ENCODE data around the gene SLC9A9.

The SLC9A9 gene

DNA sequence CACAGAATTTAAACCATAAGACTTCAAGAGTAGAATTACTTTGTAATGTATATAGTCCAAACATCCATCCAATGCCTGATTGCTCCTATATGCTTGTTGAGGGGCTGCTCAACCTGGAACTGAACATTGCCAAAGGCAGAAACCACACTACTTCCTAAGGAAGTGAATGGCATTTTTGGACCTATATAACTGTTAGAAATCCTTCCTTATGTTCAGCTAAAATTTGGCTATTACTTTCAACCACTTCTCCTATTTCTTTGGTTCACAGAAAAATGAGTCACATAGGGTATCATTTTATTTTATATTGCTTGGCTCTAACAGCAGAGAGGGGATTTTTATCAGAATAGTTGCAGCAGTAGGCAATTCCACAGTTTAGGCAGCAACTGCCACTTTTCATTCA, 342.1 kb downstream of the SLC9A9 start:
- DNase-seq (ENCODE audit: low spot score), result no peak

DNA sequence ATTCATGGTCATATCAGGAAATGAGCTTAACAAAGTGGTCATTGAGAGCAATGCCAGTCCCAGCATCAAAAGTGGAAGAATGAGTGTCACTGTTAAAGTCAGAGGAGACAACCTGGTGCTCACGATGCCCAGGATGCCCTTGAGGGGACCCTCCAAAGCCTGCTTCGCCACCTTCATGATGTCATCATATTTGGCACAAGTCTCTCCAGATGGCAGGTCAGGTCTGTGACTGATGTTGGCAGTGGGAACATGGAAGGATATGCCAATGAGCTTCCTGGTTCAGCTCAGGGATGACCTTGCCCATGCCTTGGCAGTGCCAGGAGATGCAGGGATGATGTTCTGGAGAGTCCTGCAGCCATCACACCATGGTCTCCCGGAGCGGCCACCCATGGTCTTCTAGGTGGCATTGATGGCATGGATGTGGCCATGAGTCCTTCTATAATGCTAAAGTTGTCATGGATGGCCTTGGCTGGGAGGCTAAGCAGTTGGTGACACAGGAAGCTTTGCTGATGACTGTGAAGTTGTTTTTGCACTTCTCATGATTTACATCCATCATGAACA, 344.9 kb downstream of the SLC9A9 start:
- DNase-seq (ENCODE audit: low spot score), result no peak

DNA sequence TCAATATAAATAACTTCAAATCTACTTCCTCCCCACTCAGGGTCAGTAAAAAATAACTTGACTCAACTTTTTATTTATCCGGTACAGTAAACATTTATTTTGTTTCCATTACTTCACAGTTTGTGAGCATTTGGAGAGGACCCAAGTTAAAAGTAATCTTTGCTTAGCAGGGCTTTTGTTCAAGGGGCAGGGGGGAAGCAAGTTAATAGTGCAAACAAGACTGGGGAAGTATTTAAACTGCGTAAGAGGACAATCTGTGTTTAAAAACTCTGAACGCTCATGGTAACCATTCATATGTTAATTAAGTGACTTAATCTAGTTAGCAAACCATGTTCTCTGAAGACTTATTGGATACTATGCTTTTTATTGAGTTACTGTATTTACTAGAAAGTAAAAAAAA, 346.2 kb downstream of the SLC9A9 start:
- DNase-seq (ENCODE audit: low spot score), result no peak

DNA sequence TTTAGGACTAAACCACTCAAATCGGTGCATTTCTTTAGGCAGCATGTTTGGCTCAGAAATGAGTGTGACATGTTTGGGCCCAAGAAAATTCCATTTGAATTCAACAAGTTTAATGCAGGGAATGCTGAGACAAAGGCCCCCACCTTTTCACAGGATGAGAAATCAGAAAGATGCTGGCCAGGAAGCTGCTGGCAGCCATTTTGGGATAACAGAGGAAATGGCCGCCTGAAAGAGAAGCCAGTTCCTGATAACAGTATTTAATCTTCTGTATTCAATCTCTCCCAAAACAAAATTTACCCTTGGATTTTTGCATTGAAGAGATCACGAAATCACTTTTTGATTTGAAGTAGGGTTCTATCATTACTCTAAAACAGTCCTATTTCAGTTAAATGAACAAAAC, 350.9 kb downstream of the SLC9A9 start:
- DNase-seq (ENCODE audit: low spot score), result no peak

DNA sequence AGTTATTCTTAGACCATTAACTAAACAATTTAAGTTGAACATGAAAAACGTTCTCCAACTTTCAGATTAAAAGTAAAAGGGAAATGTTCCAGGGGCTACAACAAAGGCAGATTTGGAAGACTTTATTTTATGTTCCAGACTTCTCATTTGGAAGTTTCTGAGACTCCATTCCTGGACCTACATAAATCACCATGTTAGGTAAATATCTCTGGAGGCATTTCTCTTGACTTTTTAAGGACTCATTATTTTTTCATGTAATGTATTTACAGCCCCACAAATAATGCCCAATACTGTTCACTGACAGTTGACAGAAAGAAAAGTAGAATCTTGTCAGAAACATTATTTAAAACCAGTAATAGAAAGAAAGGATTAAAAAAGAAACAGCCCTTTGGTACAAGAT, 352.1 kb downstream of the SLC9A9 start:
- DNase-seq (ENCODE audit: low spot score), result no peak

DNA sequence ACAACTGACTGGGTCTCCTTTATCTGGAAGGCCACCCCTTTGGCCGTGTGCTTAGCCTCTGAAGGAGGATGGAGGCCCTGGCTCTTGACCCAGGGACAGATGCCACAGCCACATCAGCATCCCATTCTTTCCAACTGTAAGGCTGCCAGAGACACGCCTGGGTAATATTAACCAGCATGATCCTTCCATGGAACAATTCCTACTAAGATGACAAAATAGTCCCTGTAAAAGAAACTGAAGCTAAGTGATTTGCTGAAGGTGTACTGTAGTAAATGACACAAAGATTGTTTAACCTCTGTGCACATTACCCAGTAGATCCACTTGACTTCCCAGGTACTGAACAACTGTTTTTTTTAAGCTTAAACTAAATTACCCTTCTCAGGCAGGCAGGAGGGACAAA, 352.7 kb downstream of the SLC9A9 start:
- no peak for DNase-seq (ENCODE audit: low spot score)

DNA sequence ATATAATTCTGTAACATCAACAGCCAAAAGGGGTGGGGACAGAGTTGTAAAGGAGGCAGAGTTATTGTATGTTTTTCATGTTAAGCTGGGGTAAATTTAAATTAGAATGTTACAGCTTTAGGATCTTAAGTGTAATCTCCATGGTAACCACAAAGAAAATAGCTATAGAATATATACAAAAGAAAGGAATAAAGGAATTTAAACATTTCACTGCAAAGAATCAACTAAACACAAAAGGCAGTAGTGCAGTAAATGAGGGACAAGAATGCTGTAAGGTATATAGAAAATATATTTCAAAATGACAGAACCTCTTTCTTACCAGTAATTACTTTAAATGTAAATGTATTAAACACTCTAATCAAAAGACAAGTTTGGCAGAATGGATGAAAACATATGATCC, 361.7 kb downstream of the SLC9A9 start:
- no peak for DNase-seq (ENCODE audit: low spot score)

DNA sequence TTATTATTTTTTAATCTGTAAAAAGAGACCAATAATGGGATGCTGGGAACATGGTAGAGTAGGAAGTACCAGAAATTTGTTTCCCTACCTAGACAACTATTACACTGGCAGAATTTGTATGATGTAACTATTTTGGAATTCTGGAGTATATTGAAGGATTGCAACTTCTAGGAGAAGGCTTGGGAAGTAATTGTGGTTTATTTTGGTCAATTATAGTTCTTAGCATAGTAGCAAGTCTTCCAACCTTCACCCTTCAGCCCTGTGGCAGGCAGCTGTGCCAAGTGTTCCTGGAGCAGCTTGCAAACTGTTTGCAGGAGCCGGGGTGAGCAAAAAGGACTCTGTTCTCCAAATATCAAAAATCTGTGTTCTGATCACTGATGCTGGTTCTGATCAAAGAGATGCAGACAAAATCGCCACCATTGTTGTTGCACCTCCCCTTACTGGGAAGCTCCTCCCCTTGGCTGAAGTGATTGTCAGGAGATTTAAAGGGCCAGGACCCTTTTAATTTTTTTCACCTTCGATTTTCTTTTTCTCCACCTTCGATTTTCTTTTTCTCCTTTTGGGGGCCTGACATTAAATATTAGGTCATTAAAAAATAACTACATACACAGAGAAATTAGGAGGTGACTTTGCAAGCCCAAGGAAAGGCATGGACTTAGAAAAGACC, 363.3 kb downstream of the SLC9A9 start:
- DNase-seq (ENCODE audit: low spot score), result no peak

DNA sequence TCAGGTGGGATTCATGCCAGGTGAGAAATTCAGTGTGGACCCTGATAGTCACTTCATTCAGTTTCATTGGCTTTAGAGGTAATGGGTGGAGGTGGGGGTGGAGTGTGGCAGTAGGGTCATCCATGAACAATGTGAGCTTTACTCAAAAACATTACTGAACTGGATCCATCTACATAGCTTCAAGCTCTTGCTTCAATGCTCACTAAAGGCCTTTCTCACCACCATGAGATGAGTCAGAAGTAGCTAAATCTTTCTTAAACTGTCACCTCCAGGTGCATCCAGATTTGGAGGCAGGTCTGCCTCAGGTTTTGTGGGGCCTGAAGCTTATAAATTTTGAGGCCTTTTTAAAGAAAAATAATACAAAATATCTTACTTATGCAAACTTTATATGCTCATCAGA, 365.1 kb downstream of the SLC9A9 start:
- no peak for DNase-seq (ENCODE audit: low spot score)

DNA sequence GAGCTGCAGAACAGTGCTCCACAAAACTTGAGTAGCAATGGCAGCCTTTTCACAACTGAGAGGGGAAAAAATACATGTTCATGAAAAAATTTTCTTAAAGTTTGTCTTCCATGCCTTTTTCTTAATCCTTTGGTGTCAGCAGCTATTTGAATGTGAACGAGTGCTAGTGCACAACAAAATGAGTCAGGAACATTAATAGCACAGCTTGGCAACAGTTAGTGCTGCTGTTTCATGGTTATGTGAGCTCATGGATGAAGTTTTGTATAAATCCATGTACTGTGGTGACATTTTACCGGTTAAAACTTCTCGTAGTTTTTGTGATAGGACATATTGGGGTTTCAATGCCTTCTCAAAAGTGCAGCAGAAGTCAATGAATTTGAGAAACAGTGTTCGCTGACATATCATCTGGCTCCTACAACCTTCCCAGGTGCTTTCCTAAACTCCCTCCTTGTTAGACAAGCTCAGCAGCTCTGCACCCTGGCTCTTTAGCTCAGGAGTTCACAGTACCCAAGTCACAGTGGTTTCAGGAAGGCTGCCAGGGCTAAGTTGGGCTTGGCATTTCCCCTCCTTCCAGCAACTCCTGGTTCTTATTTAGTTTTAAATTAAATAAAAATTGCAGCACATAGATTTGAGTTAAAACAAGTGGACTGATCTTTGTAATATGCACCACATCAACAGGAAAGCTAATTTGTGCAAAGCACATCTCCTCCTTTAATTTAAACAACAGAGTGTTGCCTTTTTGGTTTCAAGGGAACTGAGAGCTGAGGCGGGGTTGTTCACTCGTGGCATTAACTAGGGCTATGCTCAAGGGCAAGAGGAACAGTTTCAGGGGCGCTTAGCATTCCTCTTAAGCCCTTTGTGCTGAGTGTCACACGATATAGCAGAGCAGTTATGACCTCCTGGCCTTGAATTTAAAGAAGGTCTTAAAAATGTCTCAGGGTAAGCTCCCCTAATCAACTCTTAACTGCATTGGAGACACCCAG, 365.9 kb downstream of the SLC9A9 start:
- no peak for DNase-seq (ENCODE audit: low spot score)

DNA sequence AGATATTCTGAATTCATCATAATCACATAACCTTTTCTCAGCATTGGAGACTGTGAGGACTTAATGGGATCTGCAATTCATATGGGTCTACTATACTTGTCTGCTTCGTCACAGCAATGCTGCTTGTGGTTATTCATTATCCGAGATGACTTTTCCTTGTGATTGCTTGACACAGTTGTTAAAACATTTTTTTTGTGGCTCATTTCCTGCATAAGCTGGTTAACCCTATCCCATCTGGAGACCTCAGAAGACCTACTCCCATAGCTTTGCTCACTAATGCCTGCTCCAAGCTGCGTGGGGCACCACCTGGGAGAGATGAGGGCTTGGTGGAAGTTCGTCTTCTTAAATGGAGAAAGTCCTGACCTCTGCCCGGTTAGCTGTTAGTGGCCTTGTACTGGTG, 367.9 kb downstream of the SLC9A9 start:
- DNase-seq (ENCODE audit: low spot score), result no peak

DNA sequence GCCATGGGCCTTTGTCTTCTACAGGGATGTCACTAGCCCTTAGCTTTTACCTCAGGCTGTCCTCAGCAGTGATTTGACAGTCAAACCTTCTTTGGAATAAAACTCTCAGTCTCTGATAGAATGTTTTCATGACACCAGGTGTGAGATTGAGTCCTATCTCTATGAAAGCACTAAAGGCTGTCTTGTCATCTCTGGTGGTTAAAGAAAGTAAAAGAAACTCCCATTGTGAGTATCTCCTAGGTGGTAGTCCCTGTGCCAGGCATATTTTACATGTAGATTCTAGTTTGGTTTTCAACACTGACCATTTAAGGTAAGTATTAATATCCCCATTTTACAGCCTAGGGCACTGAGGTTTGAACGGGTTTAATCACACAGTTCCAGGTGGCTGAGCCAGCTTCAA, 368.5 kb downstream of the SLC9A9 start:
- DNase-seq (ENCODE audit: low spot score), result no peak

DNA sequence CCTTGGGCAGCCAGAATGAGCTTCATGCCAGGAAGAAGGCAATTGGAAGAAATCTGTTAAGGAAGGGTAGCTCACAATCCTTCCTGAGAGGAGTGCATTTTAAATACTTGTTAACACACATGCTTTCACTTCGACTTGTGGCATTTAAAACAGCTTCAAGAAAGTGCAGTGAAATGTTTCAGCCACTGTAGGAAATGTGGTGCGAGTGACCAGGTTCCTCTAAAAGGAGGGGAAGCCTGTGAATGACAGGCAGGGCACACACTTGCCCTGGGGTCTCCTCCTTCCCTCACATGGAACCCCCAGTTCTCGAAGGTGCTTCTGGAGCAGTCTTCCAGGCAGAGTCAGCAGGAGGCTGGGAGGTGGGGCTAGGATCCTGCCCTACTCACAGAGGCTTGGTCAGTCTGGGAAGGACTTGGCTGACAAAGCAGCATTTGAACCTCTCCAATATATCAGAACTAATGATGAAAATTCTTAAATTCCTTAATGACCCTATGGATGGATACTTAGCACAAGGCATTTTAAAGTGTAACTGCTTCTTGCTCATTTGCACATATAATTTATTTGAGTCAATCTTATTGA, 370.1 kb downstream of the SLC9A9 start:
- no peak for DNase-seq (ENCODE audit: low spot score)

DNA sequence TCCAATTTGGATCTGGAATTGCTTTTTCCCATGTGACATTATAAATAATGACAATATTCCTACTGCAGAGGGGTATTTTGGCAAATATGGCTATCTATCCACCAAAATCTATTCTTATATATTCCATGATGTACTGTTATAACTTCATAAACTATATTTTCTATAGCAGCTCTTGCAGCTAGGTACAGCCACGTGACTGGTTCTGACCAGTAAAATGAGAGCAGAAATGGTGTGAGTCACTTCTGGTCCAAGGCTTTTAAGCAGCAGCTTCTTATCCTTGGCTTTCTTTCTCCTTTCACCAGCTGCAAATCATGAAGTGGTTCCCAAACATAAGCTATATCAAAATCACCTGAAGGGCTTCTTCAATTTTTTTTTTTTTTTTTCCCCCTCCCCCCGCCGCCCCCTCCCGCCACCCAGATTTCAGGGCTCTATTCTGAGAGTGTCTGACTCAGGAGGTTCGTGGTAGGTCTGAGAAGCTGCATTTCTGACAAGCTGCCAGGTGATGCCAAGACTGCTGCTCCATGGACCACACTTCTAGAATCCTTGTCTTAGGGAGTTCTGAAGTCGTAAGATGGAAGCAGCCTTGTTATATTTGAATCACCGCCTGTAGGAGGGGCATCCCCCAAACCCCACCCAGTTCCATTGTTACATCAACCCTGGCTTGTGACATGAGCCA, 371.2 kb downstream of the SLC9A9 start:
- no peak for DNase-seq (ENCODE audit: low spot score)

DNA sequence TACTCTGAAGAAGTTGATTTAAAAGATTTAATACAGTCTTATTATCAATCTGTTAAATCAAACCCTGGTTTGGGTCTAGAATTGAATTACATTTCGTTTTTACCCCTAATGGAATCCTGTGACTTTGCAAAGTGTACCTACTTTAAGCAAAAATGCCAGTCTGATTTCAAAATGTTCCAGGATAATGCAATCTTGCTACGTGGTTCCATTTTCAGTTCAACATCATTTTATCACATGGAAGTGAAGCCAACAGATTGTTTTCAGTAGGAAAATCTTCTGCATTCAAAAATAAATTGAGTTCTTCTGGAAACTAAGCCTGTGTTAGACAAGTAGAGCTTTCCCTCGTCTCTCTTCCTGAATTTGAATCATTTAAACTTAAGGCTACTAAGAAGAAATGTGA, 372.3 kb downstream of the SLC9A9 start:
- DNase-seq (ENCODE audit: low spot score), result no peak

DNA sequence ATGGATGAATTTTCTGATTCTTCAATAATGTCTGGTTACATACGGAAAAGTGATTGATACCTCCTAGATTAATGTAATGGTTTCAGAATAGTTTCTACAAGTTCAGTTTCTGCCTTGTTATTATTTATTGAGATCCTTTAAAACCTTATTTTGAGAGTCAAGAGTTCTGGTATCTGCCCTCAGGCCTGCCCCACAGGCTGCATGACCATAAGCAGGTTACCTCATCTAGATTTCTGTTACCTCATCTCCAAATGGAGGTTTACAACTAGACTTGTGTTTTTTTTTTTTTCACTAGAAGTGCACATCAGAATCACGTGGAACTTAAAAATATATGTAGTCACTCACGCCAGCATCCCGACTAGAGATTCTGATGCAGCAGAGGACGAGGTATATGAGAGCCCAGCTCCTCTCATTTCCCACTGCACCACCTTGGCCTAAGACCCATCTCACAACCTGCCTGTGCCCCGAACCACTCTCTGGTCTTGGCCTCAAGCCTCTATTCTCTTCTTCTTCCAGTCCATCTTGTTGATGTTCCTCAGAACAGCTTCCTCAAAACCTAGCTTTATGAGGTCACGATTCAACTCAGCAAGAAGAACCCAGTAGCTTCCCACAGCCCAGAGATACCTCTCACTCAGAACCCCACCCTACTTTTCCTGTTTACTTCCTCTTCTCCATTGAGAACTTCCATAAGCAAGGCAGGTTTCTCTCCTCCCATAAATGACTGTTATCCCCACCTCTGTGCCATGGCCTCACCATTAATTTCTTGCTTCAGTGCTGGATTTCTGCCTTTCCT, 375.3 kb downstream of the SLC9A9 start:
- no peak for DNase-seq (ENCODE audit: low spot score)

DNA sequence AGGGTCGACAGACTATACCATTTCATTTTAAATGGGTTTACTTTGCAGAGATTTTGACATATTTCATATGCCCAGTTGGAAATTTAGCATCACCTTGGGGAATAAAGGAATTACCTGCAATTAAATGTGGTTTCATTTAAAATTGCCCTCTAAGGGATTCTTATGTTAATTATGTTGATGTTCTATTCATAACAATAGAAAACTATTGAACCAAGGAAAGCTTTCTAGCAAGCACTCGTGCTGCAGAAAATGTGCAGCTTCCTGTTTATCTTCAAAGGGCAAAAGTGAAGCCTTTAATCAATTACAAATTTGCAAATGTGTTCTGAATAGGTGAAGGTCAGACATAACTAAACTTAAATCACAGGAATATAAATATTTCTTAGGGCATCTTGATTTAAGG, 376.6 kb downstream of the SLC9A9 start:
- no peak for DNase-seq (ENCODE audit: low spot score)

DNA sequence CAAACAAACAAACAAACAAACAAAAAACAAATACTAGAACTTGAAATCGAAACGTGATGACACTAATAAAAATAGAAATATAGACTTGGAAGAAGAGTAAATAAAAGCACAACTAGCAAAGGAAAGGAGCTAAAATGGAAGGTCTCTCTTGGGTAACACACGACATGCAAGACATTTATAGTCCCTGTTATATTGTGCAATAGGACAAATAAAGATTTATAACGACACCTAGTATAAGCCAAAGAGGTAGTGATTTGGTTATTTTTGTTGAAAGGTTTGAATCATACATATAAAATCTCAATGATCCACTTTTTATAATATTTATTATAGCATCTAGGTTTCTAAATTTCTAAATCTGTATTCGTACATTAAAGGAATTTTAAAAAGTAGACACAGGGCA, 379.1 kb downstream of the SLC9A9 start:
- DNase-seq (ENCODE audit: low spot score), result no peak

DNA sequence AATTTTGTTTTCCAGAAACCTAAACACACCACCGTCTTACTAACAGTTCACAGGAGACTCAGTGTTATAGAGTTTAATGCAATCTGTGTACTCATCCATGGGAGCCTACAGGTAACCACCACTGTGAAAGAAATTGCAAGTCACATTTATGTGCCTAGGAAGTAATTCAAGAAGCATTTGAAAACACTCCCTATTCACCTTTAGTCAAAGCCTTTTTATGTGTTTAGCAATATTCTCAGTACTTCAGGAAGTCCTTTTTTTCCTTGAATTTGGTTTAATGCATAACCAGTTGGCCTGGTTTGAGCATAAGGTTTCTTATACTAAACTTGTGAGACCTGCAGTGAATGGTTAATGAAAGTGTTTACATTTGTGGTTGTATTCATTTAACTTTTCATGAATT, 382.6 kb downstream of the SLC9A9 start:
- no peak for DNase-seq (ENCODE audit: low spot score)

DNA sequence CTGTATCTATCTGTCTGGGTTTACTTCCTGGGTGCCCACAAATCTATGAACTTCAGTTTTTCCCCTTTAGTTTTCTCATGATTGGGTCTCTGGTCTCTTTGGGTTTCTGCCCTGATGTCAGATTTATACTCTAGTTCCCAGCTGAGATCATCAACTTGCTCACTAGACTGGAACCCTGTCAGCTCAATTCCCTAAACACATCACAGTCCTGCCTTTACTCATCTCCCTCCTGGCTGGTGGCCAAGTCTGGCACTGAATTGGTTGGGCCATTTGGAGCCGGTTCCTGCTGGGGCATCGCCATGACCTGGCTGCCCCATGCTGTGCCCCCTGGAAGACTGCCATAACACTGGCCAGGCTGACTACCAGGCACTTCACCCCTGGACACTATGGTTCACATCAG, 383.4 kb downstream of the SLC9A9 start:
- DNase-seq (ENCODE audit: low spot score), result no peak

DNA sequence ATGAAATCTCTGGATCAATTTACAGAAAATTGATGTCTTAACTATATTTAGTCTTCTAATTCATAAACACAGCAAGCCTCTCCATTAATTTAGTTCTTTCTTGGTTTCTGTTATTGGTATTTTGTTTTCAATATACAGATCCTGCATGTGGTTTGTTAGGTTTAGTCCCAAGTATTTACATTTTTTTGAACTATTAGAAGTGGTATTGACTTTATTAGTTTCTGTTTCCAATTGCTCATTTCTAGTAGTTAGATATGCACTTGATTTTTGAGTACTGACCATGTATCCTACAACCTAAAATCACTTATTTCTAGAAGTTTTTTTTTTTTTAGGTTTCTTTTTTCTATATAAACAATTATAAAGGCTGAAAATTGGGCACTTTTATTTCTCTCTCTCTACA, 392.8 kb downstream of the SLC9A9 start:
- no peak for DNase-seq (ENCODE audit: low spot score)

Measured in hematopoietic multipotent progenitor cell treated with erythropoietin and hydrocortisone succinate and interleukin-3 and kit ligand, for 17 days (in vitro differentiated cells).